ENCODE measurements around the gene KDF1. TPM values are rescaled to one million over a fixed set of nuclear protein-coding genes. Genes with fewer than 3 reads are reported as not detected.

The KDF1 gene
- total and polyA plus RNA-seq, 2 of the 13 experiments (the other 11 are each of a cell fraction or from before 2014, with no cell fraction given) = 1.9 to 4.9 TPM

- TF ChIP-seq NR1H2 (CRISPR knock-in tag; IDR thresholded peaks at IDR 0.05; ENCODE audit: borderline replicate concordance, low read depth) (no peak), PHF21A (CRISPR knock-in tag; IDR thresholded peaks at IDR 0.05) (peak; percentile 31; the same call in 1 of the 2 replicates), ZNF772 (CRISPR knock-in tag; IDR thresholded peaks at IDR 0.05) (peak; percentile 87), ZNF710 (CRISPR knock-in tag; IDR thresholded peaks at IDR 0.05; ENCODE audit: borderline replicate concordance) (no peak), PAWR (CRISPR knock-in tag; IDR thresholded peaks at IDR 0.05; ENCODE audit: borderline replicate concordance) (no peak), ZNF326 (CRISPR knock-in tag; IDR thresholded peaks at IDR 0.05; ENCODE audit: borderline replicate concordance) (no peak), BRCA1 (CRISPR knock-in tag; IDR thresholded peaks at IDR 0.05) (no peak), PHF8 (CRISPR knock-in tag; IDR thresholded peaks at IDR 0.05) (peak; percentile 60), ZBTB14 (CRISPR knock-in tag; IDR thresholded peaks at IDR 0.05) (peak; percentile 86), ZSCAN30 (CRISPR knock-in tag; IDR thresholded peaks at IDR 0.05) (no peak), PHB2 (IDR thresholded peaks at IDR 0.05; ENCODE audit: partially characterized antibody) (no peak), PCBP2 (optimal IDR thresholded peaks at IDR 0.05; ENCODE audit: low read depth, low read length, poor library complexity, severe bottlenecking) (no peak), IRF9 (CRISPR knock-in tag; IDR thresholded peaks at IDR 0.05; ENCODE audit: borderline replicate concordance) (0 out of 2 replicates have a peak, but pooled peaks have one; percentile 38), HES4 (CRISPR knock-in tag; IDR thresholded peaks at IDR 0.05; ENCODE audit: borderline replicate concordance) (no peak), HIC2 (CRISPR knock-in tag; IDR thresholded peaks at IDR 0.05; ENCODE audit: low read depth) (no peak), HIVEP1 (CRISPR knock-in tag; IDR thresholded peaks at IDR 0.05) (no peak), ZNF777 (CRISPR knock-in tag; IDR thresholded peaks at IDR 0.05) (peak; percentile 77), ZNF337 (CRISPR knock-in tag; IDR thresholded peaks at IDR 0.05; ENCODE audit: borderline replicate concordance, low read depth) (no peak), DR1 (CRISPR knock-in tag; IDR thresholded peaks at IDR 0.05) (no peak), GATAD1 (CRISPR knock-in tag; IDR thresholded peaks at IDR 0.05) (peak; percentile 76), TERF1 (CRISPR knock-in tag; IDR thresholded peaks at IDR 0.05) (peak; percentile 6; the same call in 1 of the 2 replicates)
Measured at GRCh38 chr1:26959722-26960624, at the start of gene KDF1 (continued).
